HG03558 (cell line): ENCODE data around the gene KIF2A.

Source experiments
- ATAC-seq: cut with Tn5 transposase; IDR thresholded peaks from one replicate; pipeline ENCODE4 v1.9.1; 2021; ENCODE audit warnings: moderate number of reproducible peaks; ENCODE audit not compliant: unreplicated experiment; ENCODE audit errors: extremely low read depth

KIF2A gene

DNA sequence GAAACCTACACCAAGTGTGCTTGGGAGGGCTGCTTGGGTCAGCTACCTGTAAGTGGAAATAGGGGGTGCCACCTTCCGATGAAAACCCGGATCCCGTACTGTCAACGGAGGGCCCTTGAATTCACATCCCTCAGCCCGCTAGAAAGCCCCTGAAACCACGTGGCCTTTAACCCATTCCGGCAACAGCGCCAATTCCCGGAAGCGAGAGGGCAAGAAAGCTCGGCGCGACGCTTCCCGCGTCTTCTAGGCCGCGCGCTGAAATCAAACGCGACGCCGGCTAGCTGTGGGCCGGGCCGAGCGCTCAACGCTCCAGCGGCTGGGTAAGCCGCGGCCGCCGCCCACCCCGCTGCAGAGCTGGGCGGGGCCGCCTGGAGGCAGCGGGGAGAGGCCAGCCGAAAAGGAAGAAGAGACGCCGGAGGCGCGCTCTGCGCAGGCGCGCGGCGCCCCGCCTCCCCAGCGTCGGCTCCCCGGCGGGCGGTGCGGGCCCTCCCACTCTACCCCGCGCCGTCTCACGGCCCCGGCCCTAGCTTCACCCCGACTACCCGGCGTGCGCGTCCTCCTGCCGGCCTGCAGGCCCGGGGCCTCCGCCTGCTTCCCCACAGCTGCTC, at the start of gene KIF2A:
TSS of gene KIF2A (plus strand) at position 492 of the 608 bp plus-strand sequence. CDS start 267 bp downstream, outside the sequence.
- ATAC-seq = peak; percentile 90

DNA sequence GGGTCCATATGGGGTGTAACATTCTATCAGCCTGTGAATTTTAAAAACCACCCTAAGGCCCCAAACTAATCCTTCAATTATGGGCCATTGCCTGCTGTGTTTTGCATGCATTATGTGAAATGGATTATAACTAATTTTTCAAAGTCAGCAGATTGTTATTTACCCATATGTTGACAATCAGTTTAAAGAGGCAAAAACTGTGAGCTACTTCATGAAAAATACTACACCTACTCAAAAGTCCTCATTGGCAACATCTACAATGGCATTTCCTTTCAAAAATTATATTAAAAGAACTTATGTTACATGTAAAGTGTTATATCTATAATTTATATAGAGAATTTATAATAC, 49.0 kb upstream of the KIF2A start:
- no peak for ATAC-seq

DNA sequence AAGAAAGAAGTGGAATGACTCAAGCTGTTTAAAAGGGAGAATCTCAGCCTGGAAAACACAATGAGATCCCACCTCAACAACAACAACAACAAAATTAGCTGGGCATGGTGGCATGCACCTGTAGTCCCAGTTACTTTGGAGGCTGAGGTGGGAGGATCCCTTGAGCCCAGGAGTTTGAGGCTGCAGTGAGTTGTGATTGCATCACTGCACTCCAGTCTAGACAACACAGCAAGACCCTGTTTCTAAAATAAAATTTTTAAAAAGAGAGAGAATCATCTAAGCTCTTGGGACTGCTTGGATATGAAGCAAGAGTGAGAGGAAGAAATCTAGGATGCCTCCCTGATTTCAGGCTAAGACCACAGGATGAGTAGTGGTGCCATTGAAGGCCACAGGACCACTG, 47.4 kb upstream of the KIF2A start:
- no peak for ATAC-seq

DNA sequence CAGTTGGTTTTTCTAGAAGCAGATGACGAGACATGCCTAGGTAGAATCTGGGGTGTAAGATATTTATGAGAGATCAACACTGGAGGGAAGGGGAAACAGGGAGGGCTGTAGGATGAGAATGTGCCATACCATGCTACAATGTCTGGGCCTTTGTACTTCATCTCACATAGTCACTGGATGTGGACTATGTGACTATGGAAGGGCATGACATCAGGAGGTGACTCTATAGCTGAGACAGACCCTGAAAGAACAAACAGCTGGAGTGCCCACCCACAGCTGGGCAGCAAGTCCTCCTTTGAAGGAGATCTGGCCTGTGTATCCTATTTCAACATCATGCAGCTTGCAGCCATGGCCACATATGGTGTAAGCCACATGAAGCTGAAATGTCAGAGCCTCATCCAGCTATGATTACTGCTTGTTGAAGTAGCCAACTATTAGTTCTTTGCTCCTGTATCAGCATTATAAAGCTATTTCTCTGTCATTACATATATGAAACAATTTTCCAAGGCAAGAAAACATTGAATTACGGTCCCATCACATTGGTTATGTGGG, 46.2 kb upstream of the KIF2A start:
- no peak for ATAC-seq

DNA sequence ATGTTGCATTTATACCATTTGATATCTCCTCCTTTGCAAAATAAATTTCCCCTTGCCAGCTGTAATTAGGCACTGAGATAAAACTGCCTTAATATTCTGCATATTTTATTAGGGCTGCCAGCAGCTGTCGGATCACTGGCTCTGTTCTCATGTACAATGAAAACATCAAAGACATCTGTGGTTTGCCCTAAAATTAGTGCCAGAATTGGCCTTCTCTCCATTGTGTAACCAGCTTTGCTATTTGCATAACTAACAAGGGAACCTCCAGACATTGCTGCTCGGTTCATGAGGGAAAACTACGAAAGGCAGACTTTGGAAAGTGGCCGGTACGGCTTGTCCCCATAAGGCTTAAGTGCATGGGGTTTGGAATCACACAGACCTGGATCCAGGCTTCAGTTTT, 45.5 kb upstream of the KIF2A start:
- no peak for ATAC-seq

DNA sequence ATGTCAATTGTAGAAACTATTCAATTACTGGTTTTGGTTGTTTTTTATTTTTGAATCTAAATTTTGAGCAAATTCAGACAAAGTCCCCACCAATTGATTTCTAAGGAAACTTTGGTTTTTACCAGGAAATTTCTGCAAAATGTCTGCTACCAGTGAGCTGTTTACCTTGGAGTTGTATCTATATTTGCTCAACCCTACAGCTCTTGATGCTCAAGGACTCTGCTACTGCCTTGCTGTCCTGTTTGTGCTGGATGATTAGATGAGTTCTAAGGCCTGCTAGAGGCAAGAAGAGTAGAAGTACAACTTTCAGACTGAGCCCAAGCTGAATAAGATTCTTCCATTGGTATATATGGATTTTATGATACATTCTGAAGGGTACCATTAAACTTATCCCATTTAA, 42.6 kb upstream of the KIF2A start:
- no peak for ATAC-seq

DNA sequence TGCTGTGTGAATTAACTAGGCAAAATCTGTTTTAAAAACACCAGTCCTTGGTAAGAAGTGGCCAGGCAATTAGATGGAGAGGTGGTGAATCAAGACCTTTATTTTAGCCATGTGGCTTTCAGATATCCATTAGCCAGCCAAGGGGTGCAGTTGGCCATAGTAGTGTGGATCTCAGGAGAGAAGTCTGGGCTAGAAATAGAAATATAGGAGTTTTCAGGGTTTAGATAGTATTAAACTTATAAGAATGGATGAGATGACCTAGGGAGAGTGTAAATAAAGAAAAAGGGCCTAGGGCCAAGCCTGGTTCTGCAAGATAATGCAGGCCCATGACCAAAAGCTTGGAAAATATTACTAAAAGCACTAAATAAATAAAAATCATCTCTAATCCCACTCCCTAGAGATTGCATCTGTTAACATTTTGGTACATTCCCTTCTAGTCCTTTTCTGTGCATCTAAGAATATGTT, 40.3 kb upstream of the KIF2A start:
- no peak for ATAC-seq

DNA sequence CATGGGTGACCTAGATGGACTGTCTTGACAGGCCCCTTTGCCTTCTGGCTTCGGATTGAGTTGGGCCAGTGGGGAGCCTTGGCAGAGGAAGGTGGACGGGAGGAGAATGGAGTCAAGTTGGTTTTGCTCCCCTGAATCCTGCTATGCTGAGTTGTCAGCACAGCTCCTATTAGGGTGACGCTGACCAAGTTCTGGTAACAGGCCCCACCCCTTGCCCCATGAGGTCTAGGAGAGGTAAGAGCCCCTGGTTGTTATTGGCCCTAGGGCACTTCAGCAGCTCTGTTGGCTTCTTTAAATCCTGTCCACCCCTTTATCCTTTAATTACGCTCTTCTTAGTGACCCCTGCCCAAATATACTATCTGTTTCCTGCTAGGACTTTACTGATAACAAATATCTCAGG, 39.4 kb upstream of the KIF2A start:
- no peak for ATAC-seq

DNA sequence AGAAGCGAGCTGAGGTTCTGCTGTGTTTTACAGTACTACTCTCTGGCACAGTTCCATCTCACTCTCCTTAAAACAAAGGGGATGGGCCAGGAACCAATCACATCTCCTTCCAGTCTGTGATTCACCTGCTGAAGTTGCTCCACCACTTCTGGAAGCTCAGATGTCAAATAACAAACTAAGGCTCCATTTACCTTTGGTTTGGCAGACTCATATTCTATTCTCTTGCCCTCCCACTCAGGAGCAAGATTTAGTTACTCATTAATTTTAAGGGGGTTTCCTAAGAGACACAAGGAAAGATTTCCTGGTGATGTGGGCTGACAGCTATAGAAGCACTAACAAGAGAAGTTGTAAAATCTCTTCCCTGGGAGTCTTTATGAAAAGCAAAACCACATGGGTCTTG, 37.8 kb upstream of the KIF2A start:
- ATAC-seq = no peak

DNA sequence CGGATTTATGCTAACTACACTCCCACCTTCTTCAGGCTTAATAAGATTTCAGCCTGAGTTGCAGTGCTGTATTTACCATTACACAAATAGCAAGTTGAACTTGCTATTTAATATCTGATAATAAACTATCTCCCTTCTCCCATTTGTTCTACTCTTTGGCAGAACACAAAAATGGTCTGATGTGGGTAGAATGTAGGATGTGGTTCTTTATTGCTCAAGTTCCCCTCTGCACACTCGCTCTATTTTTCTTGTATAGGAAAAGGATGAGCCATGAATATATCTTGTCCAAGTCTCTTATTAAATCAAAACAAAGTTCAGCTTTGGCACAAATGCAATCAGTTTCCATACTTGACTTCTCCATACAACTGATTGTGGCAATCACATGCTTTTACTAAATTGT, 37.2 kb upstream of the KIF2A start:
- ATAC-seq = no peak

DNA sequence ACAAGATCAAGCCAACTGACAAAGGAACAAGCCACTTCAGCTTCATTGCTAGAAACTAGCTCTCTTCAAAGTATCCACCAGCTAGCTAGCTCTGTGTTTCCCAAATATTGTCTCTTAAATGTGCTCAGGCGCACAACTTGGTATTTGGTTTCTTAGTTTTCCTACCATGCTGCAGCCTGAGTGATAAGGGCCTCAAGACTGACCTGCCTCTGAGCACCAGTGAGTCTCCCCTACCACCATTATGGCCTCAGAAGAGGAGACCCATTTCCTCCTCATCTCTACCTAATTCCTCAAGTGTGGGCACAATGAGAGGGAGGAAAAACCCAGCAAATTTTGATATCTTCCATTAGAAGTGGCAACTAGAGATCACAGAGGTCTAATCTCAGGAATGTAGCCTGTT, 34.6 kb upstream of the KIF2A start:
- ATAC-seq = no peak

DNA sequence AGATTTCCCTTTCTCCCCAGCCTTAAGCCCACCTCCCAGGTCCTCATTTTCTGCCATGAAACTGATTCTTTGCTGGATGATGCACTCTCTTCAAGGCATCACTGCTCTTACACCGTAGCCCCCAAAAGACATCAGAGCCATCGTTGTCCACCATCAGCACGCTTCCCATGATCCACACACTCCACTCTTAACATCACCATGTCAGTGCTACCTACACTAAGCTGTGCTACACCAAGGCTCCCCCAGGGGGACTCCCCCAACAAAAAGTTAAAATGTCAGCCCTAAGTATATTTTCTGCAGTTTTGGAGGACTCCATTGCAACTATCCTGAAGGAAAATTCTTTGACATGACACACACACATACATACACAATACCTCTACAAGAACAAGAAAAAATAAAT, 34.1 kb upstream of the KIF2A start:
- no peak for ATAC-seq

DNA sequence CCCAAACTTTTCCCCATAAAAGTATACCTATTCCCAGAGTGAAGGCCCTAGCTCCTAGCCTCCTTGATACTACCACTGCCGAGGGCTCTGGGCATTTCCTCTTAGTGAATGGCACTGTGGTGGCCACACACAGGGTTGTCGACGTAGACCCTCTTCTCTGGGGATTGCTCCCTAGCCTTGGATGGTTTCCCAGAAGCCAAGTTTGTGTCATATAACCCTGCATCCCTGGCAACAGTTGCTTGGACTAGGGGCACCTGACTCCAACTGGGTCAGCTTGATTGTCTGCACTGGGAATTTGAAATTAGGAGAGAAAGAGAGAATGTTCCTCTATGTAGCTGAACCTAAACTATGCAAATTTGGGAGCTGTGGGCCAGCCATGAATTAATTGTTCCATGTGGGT, 32.3 kb upstream of the KIF2A start:
- ATAC-seq = no peak

DNA sequence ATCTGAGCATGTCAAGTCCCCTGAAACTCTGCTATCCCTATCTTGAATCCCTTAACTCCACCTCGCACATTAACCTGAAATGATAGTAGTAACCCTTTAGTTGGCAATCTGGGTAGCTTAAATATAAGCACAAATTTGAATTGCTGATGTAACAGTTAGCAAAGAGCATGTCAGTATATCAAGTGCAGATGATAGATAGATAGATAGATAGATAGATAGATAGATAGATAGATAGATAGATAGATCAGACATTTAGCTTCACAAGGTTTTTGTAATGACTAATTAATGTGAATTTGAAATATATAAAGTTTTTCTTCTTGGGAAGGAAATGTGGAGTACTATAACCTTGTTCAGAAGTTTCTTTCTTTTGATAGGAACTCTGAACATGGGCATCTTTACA, 30.4 kb upstream of the KIF2A start:
- ATAC-seq = no peak

DNA sequence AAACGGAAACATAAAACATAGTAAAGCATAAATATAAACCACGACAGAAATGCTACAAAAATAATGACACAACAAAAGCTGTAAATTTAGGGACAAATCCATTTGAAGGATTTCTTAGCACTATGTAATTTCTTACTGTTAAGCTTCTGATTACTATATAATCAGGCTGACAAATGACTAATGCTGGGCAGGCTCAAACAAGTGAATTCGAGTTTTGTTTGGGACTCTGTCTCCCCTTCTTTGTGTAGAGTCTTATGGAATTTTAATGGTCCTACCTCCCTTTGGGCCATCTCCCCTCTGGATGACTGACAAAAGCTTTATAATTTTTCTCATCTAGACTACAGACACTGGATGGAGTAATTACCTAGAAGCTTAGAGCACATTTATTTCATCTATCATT, 24.6 kb upstream of the KIF2A start:
- ATAC-seq = no peak

DNA sequence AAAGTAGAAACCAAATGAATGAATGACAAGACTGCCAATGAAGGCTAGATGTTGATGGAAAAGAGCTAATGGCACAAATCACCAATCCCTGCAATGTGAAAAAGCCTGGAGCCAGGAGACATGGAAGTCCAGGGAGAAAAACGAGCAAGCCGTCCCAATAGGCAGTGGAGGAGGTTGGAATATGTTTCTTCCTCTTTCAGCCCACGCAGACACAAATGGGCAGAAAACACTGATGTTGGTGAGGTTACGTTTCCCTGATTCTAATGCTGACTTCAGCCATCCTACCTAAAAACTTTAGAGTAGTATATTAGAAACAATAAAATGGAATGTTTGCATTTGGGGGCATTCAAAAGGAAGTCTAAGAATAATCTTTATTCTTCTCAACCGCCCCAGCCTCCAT, 23.9 kb upstream of the KIF2A start:
- no peak for ATAC-seq

DNA sequence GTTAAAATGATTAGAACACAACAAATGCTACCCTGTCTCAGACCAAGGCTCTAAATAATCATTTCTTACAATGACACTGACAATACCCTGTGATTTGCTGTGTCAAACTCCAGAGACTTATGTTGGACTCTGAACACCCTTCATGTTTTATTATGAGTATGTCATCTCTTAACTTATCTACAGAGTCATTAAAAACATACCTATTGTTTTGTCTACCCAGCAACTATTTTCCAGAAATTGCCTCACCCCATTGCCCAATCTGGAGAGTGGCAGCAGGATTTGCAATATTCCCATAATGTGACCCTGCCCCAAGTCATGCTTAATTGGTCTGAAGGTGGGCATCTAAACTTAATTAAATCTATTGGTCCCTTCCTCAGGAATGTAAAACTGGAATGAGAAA, 23.0 kb upstream of the KIF2A start:
- no peak for ATAC-seq

DNA sequence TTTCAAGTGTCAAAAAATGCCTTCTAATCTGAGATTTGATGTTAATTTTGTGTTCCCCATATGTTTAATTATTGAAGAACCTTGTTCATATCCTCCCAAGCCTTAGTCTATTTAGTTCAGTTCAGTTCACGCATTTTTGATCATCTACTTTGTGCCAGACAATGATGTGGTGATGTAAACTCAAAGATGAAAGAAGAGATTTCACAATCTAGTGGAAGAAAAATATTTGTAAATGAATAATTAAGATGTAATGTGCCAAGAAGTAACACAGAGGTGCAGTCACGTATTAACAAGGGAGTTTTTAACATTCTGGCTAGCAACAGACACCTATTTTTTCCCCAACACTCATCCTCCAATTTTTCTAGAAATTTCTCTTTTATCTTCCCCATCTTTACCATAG, 22.1 kb upstream of the KIF2A start:
- ATAC-seq = no peak

DNA sequence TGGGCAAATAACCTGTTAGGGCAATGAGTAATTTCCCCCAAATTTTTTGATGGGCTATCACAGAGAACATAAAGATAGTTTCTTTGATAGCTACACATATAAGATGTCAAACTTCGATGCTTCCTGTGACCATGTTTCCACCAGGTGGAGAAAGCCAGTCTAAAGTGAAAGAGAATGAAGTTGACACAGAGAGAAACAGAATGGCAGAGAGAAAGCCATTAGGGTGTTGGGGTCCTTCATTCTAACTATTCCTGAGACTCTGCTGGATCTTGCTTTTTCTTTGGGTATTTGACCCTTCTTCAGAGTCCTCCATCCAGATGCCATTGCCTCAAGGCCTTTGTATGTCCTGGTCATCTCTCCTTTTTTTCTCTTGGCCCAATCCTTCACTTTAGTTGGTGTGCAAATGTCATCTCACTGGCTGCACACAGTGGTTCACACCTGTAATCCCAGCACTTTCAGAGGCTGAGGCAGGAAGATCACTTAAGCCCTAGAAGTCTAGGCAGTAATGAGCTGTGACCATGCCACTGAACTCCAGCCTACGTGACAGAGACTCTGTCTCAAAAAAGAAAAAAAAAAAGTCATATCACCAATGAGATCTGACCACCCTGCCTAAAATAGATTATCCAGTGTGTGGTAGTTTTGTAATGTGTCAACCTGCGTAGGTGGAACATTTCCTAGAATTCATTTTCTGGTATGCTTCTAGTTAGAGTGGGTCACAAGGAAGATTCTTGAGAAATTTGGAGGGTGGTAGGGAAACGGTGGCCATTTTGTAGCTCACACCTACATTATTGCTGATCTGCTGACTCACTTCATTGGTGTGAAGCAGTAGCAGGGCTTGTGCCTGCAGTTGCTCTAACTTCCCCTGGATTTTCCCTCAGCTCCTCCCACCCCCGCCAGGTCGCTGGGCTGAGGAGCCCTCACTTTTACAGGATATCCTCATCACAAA, 20.8 kb upstream of the KIF2A start:
- ATAC-seq = peak; percentile 74

DNA sequence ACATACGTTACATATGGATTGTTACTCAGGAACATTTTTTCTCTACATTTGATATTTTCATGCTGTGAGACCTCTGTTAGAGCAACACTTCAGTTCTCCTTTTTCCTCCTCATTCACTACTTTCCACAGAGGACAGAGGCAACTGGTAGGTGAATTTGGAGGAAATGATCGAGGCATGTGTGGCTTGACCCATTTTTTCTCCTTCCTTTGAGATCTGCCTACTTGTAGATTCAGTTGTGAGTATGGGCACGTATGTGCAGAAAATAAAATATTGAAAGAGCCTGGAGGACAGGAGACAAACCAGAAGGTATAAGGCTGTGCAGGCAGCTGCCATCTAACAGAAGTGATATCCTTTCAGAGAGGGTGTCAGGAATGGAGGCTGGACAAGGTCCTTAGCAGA, 19.2 kb upstream of the KIF2A start:
- ATAC-seq = no peak

DNA sequence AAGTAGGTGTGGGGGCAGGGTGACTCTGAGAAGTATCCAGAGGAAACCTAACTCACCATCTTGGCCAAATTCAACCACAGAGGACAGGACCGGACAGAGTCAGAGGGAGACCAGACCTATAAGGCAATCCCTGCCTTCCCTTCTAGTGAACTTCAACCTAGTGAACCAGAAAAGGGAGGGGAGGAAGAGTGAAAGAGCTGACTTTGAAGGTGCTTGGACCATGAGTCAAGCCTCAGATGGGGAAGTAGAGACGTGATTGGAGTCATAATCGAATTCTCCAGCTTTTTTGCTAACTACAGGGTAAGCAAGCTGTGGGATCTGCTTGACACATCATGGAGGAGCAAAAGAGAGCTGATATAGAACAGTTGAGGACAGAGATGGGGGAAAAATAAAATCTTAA, 18.8 kb upstream of the KIF2A start:
- no peak for ATAC-seq

DNA sequence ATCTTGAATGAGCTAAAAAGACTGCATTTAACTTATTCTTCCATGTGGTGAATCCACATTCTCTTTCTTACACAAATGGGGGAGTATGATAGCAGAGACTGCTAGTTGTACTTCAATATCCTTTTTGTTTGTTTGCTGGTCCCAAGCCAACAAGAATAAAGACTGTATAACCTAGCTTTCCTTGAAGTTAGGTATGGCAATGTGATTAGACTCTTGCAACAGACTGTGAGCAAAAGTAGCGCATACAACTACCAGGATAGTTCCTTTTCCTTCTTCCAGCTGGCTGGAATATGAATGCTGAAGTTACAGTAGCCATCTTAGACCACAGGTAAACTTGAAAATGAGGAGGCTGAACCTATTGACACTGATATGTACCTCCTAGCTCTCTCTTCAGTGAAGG, 17.9 kb upstream of the KIF2A start:
- no peak for ATAC-seq
